HepG2 (cell line): ENCODE data around the gene PPA1. TPM values are rescaled to one million over a fixed set of nuclear protein-coding genes. Genes with fewer than 3 reads are reported as not detected.
A peak's percentile ranks its signal among the peaks of the same experiment; 100 is the strongest.

ENCODE experiments used
- MAF1 ChIP-seq: sonication (generic); formaldehyde crosslinking; IDR thresholded peaks from 2 replicates; pipeline ENCODE4 v1.5.0; 2020; ENCODE audit warnings: missing genetic modification reagents, borderline replicate concordance
- MAFF ChIP-seq: IDR thresholded peaks from 2 replicates; pipeline ENCODE4 v1.6.1; 2011; ENCODE audit warnings: low read depth, low read length, improper control_type of control experiment
- SOX5 ChIP-seq: IDR thresholded peaks from 2 replicates; pipeline ENCODE4 v1.6.1; 2016; ENCODE audit warnings: borderline replicate concordance
- SOX6 ChIP-seq, 2 experiments: fragments of 450-650 bp in 1 of 2; sonication (generic) in 1 of 2; formaldehyde crosslinking in 1 of 2; IDR thresholded peaks; 2 replicates each; pipeline versions ENCODE4 v1.4.0 to v1.6.1; 2017 to 2020; ENCODE audit warnings: antibody characterized with exemption in 1 of 2, mild to moderate bottlenecking in 1 of 2, missing genetic modification reagents in 1 of 2
- SYNCRIP ChIP-seq: fragments of 200-400 bp; formaldehyde crosslinking; IDR thresholded peaks from 2 replicates; pipeline ENCODE4 v1.6.1; 2018; ENCODE audit warnings: mild to moderate bottlenecking, low read depth, low read length; ENCODE audit not compliant: insufficient read depth
- TOPORS ChIP-seq: sonication (generic); formaldehyde crosslinking; IDR thresholded peaks from 2 replicates; pipeline ENCODE4 v1.8.0; 2023; ENCODE audit warnings: mild to moderate bottlenecking, missing genetic modification reagents
- ZFP82 ChIP-seq: sonication (generic); formaldehyde crosslinking; IDR thresholded peaks from 2 replicates; pipeline ENCODE4 v1.5.1; 2020; ENCODE audit warnings: mild to moderate bottlenecking, missing genetic modification reagents, borderline replicate concordance
- ZNF318 ChIP-seq: sonication (generic); formaldehyde crosslinking; IDR thresholded peaks from 2 replicates; pipeline ENCODE4 v1.4.0; 2020; ENCODE audit warnings: mild to moderate bottlenecking, missing genetic modification reagents
- ZNF770 ChIP-seq: sonication (generic); formaldehyde crosslinking; IDR thresholded peaks from 2 replicates; pipeline ENCODE4 v1.5.0; 2020; ENCODE audit warnings: mild to moderate bottlenecking, missing genetic modification reagents
- polyA plus RNA-seq, 8 experiments: library from polyadenylated mRNA; depleted of rRNA in 3 of 8; stranded (reverse) in 7 of 8; unstranded in 1 of 8; fragments of >200 nt; fragmentation: Illumina TruSeq in 4 of 8; extraction: Trizol in 4 of 8; gene quantifications; 2 replicates each; pipeline versions ENCODE4 v1.2.1 to v1.2.3, GENCODE V29; 2011 to 2016; ENCODE audit warnings: low read depth in 4 of 8, missing spikeins in 1 of 8, mixed read lengths in 1 of 8; ENCODE audit not compliant: insufficient read depth in 1 of 8
- total RNA-seq, 5 experiments: library from RNA; depleted of rRNA; stranded (reverse); fragments of >200 nt; fragmentation: Illumina TruSeq; extraction: Trizol; gene quantifications; 2 replicates each; pipeline ENCODE4 v1.2.3, GENCODE V29; 2016; ENCODE audit warnings: low read depth in 1 of 5
- TF ChIP-seq, protein P1 (sequence below): sonication (generic); formaldehyde crosslinking; IDR thresholded peaks from 2 replicates; pipeline ENCODE4 v1.4.0; 2020; ENCODE audit warnings: missing genetic modification reagents
- TF ChIP-seq, protein P2 (sequence below): sonication (generic); formaldehyde crosslinking; IDR thresholded peaks from 2 replicates; pipeline ENCODE4 v1.8.0; 2022; ENCODE audit warnings: low read depth, missing genetic modification reagents

PPA1 gene
- total and polyA plus RNA-seq, 2 of the 13 experiments (the other 11 are each of a cell fraction or from before 2014, with no cell fraction given) = 136 to 250 TPM

DNA sequence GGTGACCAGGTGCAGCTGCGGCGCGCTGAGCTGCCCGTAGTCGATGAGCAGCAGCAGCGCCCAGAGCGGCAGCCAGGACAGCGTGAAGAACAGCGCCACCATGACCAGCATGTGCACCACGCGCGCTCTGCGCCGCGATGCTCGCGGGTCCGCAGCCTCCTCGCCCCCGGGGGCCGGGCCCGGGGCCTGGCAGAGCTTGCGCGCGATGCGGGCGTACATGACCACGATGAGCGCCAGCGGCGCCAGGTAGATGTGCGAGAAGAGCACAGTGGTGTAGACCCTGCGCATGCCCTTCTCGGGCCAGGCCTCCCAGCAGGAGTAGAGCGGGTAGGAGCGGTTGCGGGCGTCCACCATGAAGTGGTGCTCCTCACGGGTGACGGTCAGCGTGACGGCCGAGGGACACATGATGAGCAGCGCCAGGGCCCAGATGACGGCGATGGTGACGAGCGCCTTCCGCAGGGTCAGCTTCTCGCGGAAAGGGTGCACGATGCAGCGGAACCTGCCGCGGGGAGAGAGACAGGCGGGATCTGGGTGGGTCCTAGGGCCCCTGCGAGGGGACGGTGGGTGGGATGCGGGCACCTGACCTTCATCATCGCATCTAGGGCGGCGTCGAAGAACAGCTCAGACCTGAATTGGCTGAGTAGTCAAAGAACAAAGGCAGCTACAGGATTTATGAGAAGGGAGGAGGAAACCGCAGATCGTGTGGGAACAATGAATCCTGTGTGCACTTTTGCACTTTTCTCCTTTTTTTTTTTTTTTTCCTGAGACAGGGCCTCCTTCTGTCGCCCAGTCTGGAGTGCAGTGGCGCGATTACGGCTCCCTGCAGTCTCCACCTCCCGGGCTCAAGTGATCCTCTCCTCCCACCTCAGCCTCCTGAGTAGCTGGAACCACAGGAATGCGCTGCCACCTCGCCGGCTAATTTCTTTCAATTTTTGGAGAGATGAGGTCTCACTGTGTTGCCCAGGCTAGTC is 22.4 kb upstream of the PPA1 start (continued):
- TF ChIP-seq, protein P1, sequence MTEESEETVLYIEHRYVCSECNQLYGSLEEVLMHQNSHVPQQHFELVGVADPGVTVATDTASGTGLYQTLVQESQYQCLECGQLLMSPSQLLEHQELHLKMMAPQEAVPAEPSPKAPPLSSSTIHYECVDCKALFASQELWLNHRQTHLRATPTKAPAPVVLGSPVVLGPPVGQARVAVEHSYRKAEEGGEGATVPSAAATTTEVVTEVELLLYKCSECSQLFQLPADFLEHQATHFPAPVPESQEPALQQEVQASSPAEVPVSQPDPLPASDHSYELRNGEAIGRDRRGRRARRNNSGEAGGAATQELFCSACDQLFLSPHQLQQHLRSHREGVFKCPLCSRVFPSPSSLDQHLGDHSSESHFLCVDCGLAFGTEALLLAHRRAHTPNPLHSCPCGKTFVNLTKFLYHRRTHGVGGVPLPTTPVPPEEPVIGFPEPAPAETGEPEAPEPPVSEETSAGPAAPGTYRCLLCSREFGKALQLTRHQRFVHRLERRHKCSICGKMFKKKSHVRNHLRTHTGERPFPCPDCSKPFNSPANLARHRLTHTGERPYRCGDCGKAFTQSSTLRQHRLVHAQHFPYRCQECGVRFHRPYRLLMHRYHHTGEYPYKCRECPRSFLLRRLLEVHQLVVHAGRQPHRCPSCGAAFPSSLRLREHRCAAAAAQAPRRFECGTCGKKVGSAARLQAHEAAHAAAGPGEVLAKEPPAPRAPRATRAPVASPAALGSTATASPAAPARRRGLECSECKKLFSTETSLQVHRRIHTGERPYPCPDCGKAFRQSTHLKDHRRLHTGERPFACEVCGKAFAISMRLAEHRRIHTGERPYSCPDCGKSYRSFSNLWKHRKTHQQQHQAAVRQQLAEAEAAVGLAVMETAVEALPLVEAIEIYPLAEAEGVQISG (CRISPR knock-in tag) = 0 out of 2 replicates have a peak, but pooled peaks have one; percentile 2
- TF ChIP-seq SOX5 (CRISPR knock-in tag) (peak; percentile 79; the same call in 1 of the 2 replicates), SOX6 (IDR thresholded peaks at IDR 0.05) (no peak), SOX6 (CRISPR knock-in tag; IDR thresholded peaks at IDR 0.05) (peak; percentile 77), SYNCRIP (no peak), ZNF318 (no peak), MAFF (no peak), ZNF770 (CRISPR knock-in tag) (peak; percentile 88), ZFP82 (no peak), MAF1 (CRISPR knock-in tag) (no peak), TOPORS (no peak)
- TF ChIP-seq, protein P2, sequence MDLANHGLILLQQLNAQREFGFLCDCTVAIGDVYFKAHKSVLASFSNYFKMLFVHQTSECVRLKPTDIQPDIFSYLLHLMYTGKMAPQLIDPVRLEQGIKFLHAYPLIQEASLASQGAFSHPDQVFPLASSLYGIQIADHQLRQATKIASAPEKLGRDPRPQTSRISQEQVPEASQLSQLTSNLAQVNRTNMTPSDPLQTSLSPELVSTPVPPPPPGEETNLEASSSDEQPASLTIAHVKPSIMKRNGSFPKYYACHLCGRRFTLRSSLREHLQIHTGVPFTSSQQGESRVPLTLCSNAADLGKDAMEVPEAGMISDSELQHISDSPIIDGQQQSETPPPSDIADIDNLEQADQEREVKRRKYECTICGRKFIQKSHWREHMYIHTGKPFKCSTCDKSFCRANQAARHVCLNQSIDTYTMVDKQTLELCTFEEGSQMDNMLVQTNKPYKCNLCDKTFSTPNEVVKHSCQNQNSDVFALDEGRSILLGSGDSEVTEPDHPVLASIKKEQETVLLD (CRISPR knock-in tag) = no peak
